ENCODE measurements around the gene HTR1D. TPM values are rescaled to one million over a fixed set of nuclear protein-coding genes. Genes with fewer than 3 reads are reported as not detected.

Gene HTR1D
- total RNA-seq, 3 donors from 2014 or later, result not detected

DNA sequence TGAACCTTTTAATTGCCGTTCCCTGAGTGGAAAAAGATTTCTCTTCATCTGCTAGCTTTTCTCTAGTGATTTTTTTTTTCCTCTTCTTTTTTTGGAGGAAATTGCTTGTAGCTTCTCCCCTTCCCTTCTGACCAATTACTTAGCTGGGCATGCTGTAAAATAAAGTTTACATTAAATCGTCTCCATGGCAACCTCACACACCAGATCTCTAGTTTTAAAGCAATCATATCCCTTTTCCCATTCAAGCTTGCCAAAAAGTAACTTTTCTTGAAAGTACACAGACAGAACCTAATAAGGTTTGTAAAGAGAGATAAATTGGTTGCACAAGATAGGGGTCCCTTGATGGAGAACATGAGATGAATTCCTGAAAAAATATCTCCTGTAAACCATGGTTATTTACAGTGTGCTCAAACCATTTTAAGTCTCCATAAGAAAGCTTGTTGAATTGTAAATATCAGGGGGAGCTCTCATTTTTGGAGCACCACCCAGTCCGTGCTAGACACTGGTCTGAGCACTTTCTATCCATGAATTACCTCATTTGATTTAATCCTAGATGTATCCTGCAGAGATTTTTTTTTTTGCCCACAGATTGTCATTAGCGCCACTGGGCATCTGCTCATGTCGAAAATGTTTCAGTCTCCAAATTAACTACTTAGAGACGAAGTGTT lies 32.6 kb upstream of the HTR1D start:
- Histone ChIP-seq H3K27me3 (no peaks in the 10 kb centered on the region), H3K4me1 (no peaks in the 10 kb centered on the region), H3K36me3 (no peaks in the 10 kb centered on the region), H3K27ac (no peak overlapping the region), H3K4me3 (no peak overlapping the region), H3K9me3 (no peaks in the 10 kb centered on the region)
- no peak for DNase-seq (ENCODE audit: low spot score in 2 of 2)
- intact Hi-C loops (cut with DNase I; ENCODE audit: low total_unique reads), result no loop called here
- TF ChIP-seq, protein P1, sequence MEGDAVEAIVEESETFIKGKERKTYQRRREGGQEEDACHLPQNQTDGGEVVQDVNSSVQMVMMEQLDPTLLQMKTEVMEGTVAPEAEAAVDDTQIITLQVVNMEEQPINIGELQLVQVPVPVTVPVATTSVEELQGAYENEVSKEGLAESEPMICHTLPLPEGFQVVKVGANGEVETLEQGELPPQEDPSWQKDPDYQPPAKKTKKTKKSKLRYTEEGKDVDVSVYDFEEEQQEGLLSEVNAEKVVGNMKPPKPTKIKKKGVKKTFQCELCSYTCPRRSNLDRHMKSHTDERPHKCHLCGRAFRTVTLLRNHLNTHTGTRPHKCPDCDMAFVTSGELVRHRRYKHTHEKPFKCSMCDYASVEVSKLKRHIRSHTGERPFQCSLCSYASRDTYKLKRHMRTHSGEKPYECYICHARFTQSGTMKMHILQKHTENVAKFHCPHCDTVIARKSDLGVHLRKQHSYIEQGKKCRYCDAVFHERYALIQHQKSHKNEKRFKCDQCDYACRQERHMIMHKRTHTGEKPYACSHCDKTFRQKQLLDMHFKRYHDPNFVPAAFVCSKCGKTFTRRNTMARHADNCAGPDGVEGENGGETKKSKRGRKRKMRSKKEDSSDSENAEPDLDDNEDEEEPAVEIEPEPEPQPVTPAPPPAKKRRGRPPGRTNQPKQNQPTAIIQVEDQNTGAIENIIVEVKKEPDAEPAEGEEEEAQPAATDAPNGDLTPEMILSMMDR (IDR thresholded peaks at IDR 0.05), result no peak
- no peak for TF ChIP-seq POLR2A (IDR thresholded peaks at IDR 0.05)

DNA sequence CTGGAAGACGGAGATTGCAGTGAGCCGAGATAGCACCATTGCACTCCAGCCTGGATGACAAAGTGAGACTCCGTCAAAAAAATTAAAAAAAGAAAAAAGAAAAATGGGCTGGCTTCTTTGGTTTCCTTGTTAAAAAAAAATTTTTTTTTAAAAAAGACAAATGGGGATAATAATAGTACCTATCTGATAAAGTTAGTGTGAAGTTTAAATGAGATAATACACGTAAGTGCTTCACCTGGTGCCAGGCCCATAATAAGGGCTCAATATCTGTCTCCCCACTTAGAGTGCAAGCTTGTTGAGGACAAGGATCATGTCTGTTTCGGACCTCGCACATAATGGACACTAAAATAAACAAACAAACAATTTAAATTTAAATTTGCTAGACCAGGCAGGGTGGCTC lies 30.0 kb upstream of the HTR1D start:
- intact Hi-C loops (cut with DNase I; ENCODE audit: low total_unique reads), result no loop called here
- TF ChIP-seq POLR2AphosphoS5 (IDR thresholded peaks at IDR 0.05) (no peak), POLR2A (IDR thresholded peaks at IDR 0.05) (no peak)
- TF ChIP-seq, protein P1 (IDR thresholded peaks at IDR 0.05), result no peak
- no peak overlapping the region for H3K27ac ChIP-seq
- DNase-seq (ENCODE audit: low spot score in 2 of 2), result no peak
- no peaks in the 10 kb centered on the region for H3K27me3 ChIP-seq
- no peaks in the 10 kb centered on the region for H3K36me3 ChIP-seq
- H3K4me1 ChIP-seq, result no peaks in the 10 kb centered on the region
- H3K9me3 ChIP-seq, result no peaks in the 10 kb centered on the region
- H3K4me3 ChIP-seq, result no peak overlapping the region

DNA sequence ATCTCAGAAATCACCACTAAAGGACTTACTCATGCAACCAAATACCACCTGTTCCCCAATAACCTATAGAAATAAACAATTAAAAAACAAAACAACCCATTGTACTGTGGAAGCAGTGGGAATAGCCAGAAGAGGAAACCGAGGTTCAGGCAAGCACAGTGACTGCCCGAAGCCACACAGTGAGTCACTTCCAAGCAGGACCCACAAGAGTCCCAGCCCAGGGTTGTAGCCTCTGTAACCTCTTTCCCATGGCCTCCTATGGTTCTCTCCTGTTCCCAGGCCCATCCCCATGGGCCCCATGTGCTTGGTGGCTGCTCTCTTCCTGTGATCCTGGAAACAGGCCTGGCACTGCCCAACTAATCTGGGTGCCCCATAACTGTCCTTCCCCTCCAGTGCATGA lies 29.0 kb upstream of the HTR1D start:
- Histone ChIP-seq H3K4me1 (no peaks in the 10 kb centered on the region), H3K27me3 (no peaks in the 10 kb centered on the region), H3K27ac (no peak overlapping the region), H3K36me3 (no peaks in the 10 kb centered on the region), H3K9me3 (no peaks in the 10 kb centered on the region), H3K4me3 (no peak overlapping the region)
- TF ChIP-seq POLR2AphosphoS5 (IDR thresholded peaks at IDR 0.05), result no peak
- TF ChIP-seq, protein P1 (IDR thresholded peaks at IDR 0.05), result no peak
- no peak for TF ChIP-seq POLR2A (IDR thresholded peaks at IDR 0.05)
- intact Hi-C loops (cut with DNase I; ENCODE audit: low total_unique reads), result no loop called here
- DNase-seq (ENCODE audit: low spot score in 2 of 2), result no peak

DNA sequence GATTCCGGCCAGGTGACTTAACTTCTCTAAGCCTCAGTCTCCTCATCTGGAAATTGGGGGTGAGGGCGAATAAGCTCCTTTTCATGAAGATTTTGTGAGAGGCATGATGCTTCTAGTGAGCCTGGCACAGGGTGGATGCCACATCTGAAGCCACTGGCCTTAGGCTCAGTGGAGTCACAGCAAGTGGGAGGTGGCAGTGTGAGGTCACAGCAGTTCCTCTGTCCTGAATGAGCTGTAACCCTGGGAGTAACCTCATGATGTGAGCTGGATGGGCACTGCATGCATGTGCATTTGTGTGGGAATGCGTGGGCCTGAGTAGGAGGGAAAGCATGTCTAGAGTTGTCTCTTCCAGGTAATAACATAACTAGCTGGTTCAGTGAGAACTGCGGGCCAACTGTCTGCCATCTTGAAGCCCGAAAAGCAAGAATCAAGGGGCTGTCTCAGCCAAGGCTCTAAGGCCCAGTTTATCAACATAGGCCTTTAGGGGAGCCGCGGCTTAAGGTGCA lies 27.0 kb upstream of the HTR1D start:
- no peak for DNase-seq (ENCODE audit: low spot score in 2 of 2)
- Histone ChIP-seq H3K27me3 (no peaks in the 10 kb centered on the region), H3K4me1 (no peaks in the 10 kb centered on the region), H3K4me3 (no peak overlapping the region), H3K27ac (no peak overlapping the region), H3K9me3 (no peaks in the 10 kb centered on the region), H3K36me3 (no peaks in the 10 kb centered on the region)
- intact Hi-C loops (cut with DNase I; ENCODE audit: low total_unique reads), result no loop called here
- TF ChIP-seq POLR2AphosphoS5 (IDR thresholded peaks at IDR 0.05) (no peak), POLR2A (IDR thresholded peaks at IDR 0.05) (no peak)
- TF ChIP-seq, protein P1 (IDR thresholded peaks at IDR 0.05), result no peak

DNA sequence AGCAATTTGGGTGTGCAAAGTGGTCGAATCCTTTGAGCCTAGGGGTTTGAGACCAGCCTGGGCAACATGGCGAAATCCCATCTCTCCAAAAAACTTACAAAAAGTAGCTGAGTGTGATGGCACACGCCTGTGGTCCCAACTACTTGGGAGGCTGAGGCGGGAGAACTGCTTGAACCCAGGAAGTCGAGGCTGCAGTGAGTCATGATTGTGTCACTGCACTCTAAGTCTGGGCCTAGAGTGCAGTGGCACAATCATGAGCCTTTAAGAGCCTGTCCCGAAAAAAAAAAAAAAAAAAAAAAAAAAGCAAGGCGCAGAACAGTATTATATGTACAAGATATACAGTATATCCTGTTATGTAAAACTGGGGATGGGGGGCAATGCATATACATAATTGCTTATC lies 25.1 kb upstream of the HTR1D start:
- no peak for TF ChIP-seq POLR2AphosphoS5 (IDR thresholded peaks at IDR 0.05)
- DNase-seq (ENCODE audit: low spot score in 2 of 2), result no peak
- Histone ChIP-seq H3K4me3 (no peak overlapping the region), H3K36me3 (no peaks in the 10 kb centered on the region), H3K4me1 (no peaks in the 10 kb centered on the region), H3K9me3 (no peaks in the 10 kb centered on the region), H3K27ac (no peak overlapping the region), H3K27me3 (no peaks in the 10 kb centered on the region)
- intact Hi-C loops (cut with DNase I; ENCODE audit: low total_unique reads), result no loop called here
